ENCODE measurements around the gene STRN4.

The STRN4 gene

GRCh38 chr19:46788968-46789338 is 42.7 kb upstream of the STRN4 start:
- TF ChIP-seq OSR1 (CRISPR knock-in tag; IDR thresholded peaks at IDR 0.05) (no peak), TOX (CRISPR knock-in tag; IDR thresholded peaks at IDR 0.05; ENCODE audit: borderline replicate concordance) (no peak)
- no peak for ATAC-seq

- TF ChIP-seq ZNF8 (CRISPR knock-in tag; IDR thresholded peaks at IDR 0.05) (no peak), ZFP3 (CRISPR knock-in tag; IDR thresholded peaks at IDR 0.05) (0 out of 2 replicates have a peak, but pooled peaks have one; percentile 29)
- ATAC-seq: peak; percentile 79
Measured at GRCh38 chr19:46788262-46788967, 42.2 kb upstream of the STRN4 start, which contains the start of gene SLC1A5. SLC1A5 (minus strand) TSS chr19:46788594; CDS start chr19:46787965, 629 bp downstream.

- TF ChIP-seq GLIS3 (CRISPR knock-in tag; IDR thresholded peaks at IDR 0.05) (no peak), ZNF565 (CRISPR knock-in tag; conservative IDR thresholded peaks at IDR 0.05; ENCODE audit: low read depth) (no peak), ESRRG (CRISPR knock-in tag; IDR thresholded peaks at IDR 0.05) (no peak), ZFP3 (CRISPR knock-in tag; IDR thresholded peaks at IDR 0.05) (no peak), OSR1 (CRISPR knock-in tag; IDR thresholded peaks at IDR 0.05) (no peak), ZC3H10 (CRISPR knock-in tag; IDR thresholded peaks at IDR 0.05) (no peak), CREB5 (CRISPR knock-in tag; IDR thresholded peaks at IDR 0.05; ENCODE audit: low read depth) (no peak), POU6F1 (CRISPR knock-in tag; IDR thresholded peaks at IDR 0.05; ENCODE audit: borderline replicate concordance, low read depth) (no peak), ISL1 (CRISPR knock-in tag; IDR thresholded peaks at IDR 0.05) (no peak), ARNTL (CRISPR knock-in tag; IDR thresholded peaks at IDR 0.05; ENCODE audit: borderline replicate concordance, low read depth) (no peak), SNAI2 (CRISPR knock-in tag; IDR thresholded peaks at IDR 0.05) (no peak), TSHZ2 (CRISPR knock-in tag; IDR thresholded peaks at IDR 0.05) (no peak)
- ATAC-seq: peak; percentile 46
Measured at GRCh38 chr19:46787331-46788261, 41.3 kb upstream of the STRN4 start.

- ATAC-seq: no peak
- no peak for TF ChIP-seq TCF4 (CRISPR knock-in tag; IDR thresholded peaks at IDR 0.05; ENCODE audit: borderline replicate concordance)
- TF ChIP-seq TOX (CRISPR knock-in tag; IDR thresholded peaks at IDR 0.05; ENCODE audit: borderline replicate concordance): no peak
- no peak for TF ChIP-seq CSDC2 (CRISPR knock-in tag; IDR thresholded peaks at IDR 0.05)
- TF ChIP-seq ISL1 (CRISPR knock-in tag; IDR thresholded peaks at IDR 0.05): no peak
- no peak for TF ChIP-seq GLIS3 (CRISPR knock-in tag; IDR thresholded peaks at IDR 0.05)
- TF ChIP-seq ZFP3 (CRISPR knock-in tag; IDR thresholded peaks at IDR 0.05): no peak
- TF ChIP-seq ZC3H10 (CRISPR knock-in tag; IDR thresholded peaks at IDR 0.05): no peak
- TF ChIP-seq CSRNP3 (CRISPR knock-in tag; IDR thresholded peaks at IDR 0.05): no peak
- TF ChIP-seq CREB5 (CRISPR knock-in tag; IDR thresholded peaks at IDR 0.05; ENCODE audit: low read depth): no peak
- no peak for TF ChIP-seq PPARA (CRISPR knock-in tag; IDR thresholded peaks at IDR 0.05; ENCODE audit: borderline replicate concordance)
- no peak for TF ChIP-seq ZFP30 (CRISPR knock-in tag; IDR thresholded peaks at IDR 0.05)
- no peak for TF ChIP-seq ZNF565 (CRISPR knock-in tag; conservative IDR thresholded peaks at IDR 0.05; ENCODE audit: low read depth)
- no peak for TF ChIP-seq TSHZ2 (CRISPR knock-in tag; IDR thresholded peaks at IDR 0.05)
- no peak for TF ChIP-seq ARNTL (CRISPR knock-in tag; IDR thresholded peaks at IDR 0.05; ENCODE audit: borderline replicate concordance, low read depth)
- TF ChIP-seq ZNF8 (CRISPR knock-in tag; IDR thresholded peaks at IDR 0.05): no peak
- no peak for TF ChIP-seq OSR1 (CRISPR knock-in tag; IDR thresholded peaks at IDR 0.05)
Measured at GRCh38 chr19:46787040-46787330, 40.7 kb upstream of the STRN4 start.

Measured in SK-N-SH treated with all-trans-retinoic acid at 6 μM for 48 hours (cell line).